Stomach (tissue), 4 donors: ENCODE measurements around the gene TRMO.

Experiments
- POLR2A ChIP-seq, 4 donors: fragments of 450-650 bp; IDR thresholded peaks; one replicate each; pipeline ENCODE4 v1.6.1; 2016; ENCODE audit warnings: antibody characterized with exemption in 4 of 4, control low read depth in 2 of 4, mild to moderate bottlenecking in 1 of 4, moderate library complexity in 1 of 4
- TF ChIP-seq, protein P1 (sequence below), 7 experiments: fragments of 450-650 bp in 4 of 7; fragments of 200-600 bp in 3 of 7; sonication (generic) in 3 of 7; IDR thresholded peaks; one replicate each; pipeline ENCODE4 v1.5.1; 2016 to 2019; ENCODE audit warnings: antibody characterized with exemption in 7 of 7, control low read depth in 2 of 7, mild to moderate bottlenecking in 1 of 7

DNA sequence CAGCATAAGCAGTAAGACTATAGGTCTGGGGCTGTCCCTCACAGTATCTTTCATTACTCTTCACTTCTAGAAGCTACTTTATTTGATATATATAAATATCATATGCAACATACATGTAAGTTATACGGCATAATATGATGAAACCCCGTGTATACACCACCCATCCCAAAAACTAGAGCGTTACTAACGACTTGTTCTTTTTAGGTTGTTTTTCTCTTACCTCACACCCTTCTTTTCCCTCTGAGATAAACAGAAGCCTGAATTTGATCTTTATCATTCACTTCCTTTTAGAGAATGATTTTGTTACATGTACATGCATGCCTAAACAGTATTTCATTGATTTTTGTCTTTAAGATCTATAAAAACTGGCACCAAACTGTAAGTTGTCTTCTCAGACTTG, 3.7 kb downstream of the TRMO start:
- TF ChIP-seq POLR2A (IDR thresholded peaks at IDR 0.05): no peak
- TF ChIP-seq, protein P1, sequence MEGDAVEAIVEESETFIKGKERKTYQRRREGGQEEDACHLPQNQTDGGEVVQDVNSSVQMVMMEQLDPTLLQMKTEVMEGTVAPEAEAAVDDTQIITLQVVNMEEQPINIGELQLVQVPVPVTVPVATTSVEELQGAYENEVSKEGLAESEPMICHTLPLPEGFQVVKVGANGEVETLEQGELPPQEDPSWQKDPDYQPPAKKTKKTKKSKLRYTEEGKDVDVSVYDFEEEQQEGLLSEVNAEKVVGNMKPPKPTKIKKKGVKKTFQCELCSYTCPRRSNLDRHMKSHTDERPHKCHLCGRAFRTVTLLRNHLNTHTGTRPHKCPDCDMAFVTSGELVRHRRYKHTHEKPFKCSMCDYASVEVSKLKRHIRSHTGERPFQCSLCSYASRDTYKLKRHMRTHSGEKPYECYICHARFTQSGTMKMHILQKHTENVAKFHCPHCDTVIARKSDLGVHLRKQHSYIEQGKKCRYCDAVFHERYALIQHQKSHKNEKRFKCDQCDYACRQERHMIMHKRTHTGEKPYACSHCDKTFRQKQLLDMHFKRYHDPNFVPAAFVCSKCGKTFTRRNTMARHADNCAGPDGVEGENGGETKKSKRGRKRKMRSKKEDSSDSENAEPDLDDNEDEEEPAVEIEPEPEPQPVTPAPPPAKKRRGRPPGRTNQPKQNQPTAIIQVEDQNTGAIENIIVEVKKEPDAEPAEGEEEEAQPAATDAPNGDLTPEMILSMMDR (IDR thresholded peaks at IDR 0.05): no peak
